ENCODE data around the gene EXOC6B.

Gene EXOC6B

DNA sequence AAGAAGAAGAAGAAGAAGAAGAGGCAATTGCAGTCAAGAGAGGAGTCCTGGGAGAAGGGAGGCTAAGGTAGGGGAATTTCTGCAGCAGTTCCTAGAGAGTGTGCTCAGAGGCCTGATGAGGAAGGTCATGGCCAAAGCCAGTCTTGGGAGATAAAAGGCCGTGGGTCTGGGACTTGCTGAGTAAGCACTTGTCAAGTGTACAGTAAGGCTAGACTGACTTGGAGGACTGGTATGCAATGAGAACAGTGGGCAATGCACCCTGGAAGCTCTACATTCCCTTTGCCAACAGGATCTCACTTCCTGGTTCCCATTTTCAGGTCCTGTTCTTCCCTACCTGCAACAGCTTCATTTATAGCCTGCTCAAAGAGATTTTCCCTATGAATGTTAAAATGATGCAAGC lies 649.6 kb downstream of the EXOC6B start:
- Histone ChIP-seq H2AFZ (ENCODE audit: low read length, unreplicated experiment) (no peak overlapping the region), H3K27ac (ENCODE audit: low read depth, low read length) (no peak overlapping the region), H3K36me3 (ENCODE audit: insufficient read depth, low read length) (no peaks in the 10 kb centered on the region), H3K79me2 (ENCODE audit: control insufficient read depth, insufficient read depth, low read length, unreplicated experiment) (no peaks in the 10 kb centered on the region), H3K4me3 (ENCODE audit: low read depth, low read length) (no peak overlapping the region), H3K4me1 (ENCODE audit: control insufficient read depth, insufficient read depth, low read length, unreplicated experiment) (no peaks in the 10 kb centered on the region), H3K27me3 (ENCODE audit: insufficient read depth, low read length) (no peaks in the 10 kb centered on the region)

GRCh38 chr2:72175636-72176035 lies 650.2 kb downstream of the EXOC6B start:
- no peaks in the 10 kb centered on the region for H3K79me2 ChIP-seq (ENCODE audit: control insufficient read depth, insufficient read depth, low read length, unreplicated experiment)
- no peak overlapping the region for H3K27ac ChIP-seq (ENCODE audit: low read depth, low read length)
- no peak overlapping the region for H3K4me3 ChIP-seq (ENCODE audit: low read depth, low read length)
- no peaks in the 10 kb centered on the region for H3K4me1 ChIP-seq (ENCODE audit: control insufficient read depth, insufficient read depth, low read length, unreplicated experiment)
- no peak overlapping the region for H2AFZ ChIP-seq (ENCODE audit: low read length, unreplicated experiment)
- no peaks in the 10 kb centered on the region for H3K36me3 ChIP-seq (ENCODE audit: insufficient read depth, low read length)
- no peaks in the 10 kb centered on the region for H3K27me3 ChIP-seq (ENCODE audit: insufficient read depth, low read length)

- Histone ChIP-seq H3K27ac (ENCODE audit: low read depth, low read length) (no peak overlapping the region), H3K36me3 (ENCODE audit: insufficient read depth, low read length) (no peaks in the 10 kb centered on the region), H2AFZ (ENCODE audit: low read length, unreplicated experiment) (no peak overlapping the region)
Observed at GRCh38 chr2:72173640-72174321, 652.1 kb downstream of the EXOC6B start.

DNA sequence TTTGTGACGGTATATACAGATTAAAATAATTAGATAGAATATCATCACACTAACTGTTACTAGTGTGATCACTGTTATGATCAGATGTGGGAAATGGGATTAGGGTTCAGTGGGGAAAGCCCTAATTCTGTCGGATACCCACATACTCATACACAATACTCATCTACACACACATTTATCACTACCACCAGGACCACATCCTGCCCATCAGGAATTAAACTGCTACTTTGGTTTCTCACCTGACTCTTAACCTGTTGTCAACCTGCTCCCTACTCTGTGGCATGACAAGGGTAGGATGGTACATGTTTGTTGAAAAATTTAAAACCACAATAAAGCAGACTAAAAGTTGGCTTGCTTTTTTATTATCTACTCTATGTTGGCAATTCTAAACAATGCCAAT lies 653.4 kb downstream of the EXOC6B start:
- no peak overlapping the region for H2AFZ ChIP-seq (ENCODE audit: low read length, unreplicated experiment)
- H3K79me2 ChIP-seq (ENCODE audit: control insufficient read depth, insufficient read depth, low read length, unreplicated experiment), result no peaks in the 10 kb centered on the region
- no peaks in the 10 kb centered on the region for H3K4me1 ChIP-seq (ENCODE audit: control insufficient read depth, insufficient read depth, low read length, unreplicated experiment)
- no peaks in the 10 kb centered on the region for H3K27me3 ChIP-seq (ENCODE audit: insufficient read depth, low read length)
- no peaks in the 10 kb centered on the region for H3K36me3 ChIP-seq (ENCODE audit: insufficient read depth, low read length)
- H3K4me3 ChIP-seq (ENCODE audit: low read depth, low read length), result no peak overlapping the region
- H3K27ac ChIP-seq (ENCODE audit: low read depth, low read length), result no peak overlapping the region

More at GRCh38 chr2:72173640-72174321, 652.1 kb downstream of the EXOC6B start:
- Histone ChIP-seq H3K4me1 (ENCODE audit: control insufficient read depth, insufficient read depth, low read length, unreplicated experiment) (no peaks in the 10 kb centered on the region), H3K27me3 (ENCODE audit: insufficient read depth, low read length) (no peaks in the 10 kb centered on the region), H3K4me3 (ENCODE audit: low read depth, low read length) (no peak overlapping the region), H3K79me2 (ENCODE audit: control insufficient read depth, insufficient read depth, low read length, unreplicated experiment) (no peaks in the 10 kb centered on the region)

DNA sequence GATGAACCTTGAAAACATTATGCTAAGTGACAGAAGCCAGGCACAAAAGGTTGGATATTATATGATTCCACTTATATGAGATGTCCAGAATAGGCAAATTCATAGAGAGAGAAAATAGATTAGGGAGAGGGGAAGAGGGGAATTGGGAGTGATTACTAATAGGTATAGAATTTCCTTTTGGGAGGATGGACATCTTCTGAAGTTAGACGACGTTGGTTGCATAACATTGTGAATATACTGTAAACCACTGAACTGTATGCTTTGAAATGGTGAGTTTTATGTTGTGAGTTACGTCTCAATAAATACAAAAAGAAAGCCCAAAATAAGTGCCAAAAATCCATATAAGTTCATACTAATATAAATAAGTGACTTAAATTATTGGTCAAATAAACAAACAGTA lies 659.6 kb downstream of the EXOC6B start:
- Histone ChIP-seq H2AFZ (ENCODE audit: low read length, unreplicated experiment) (no peak overlapping the region), H3K79me2 (ENCODE audit: control insufficient read depth, insufficient read depth, low read length, unreplicated experiment) (no peaks in the 10 kb centered on the region), H3K36me3 (ENCODE audit: insufficient read depth, low read length) (no peaks in the 10 kb centered on the region), H3K4me3 (ENCODE audit: low read depth, low read length) (no peak overlapping the region), H3K27ac (ENCODE audit: low read depth, low read length) (peak overlapping the region; percentile 38), H3K4me1 (ENCODE audit: control insufficient read depth, insufficient read depth, low read length, unreplicated experiment) (peaks cover 19% of the 10 kb centered on the region), H3K27me3 (ENCODE audit: insufficient read depth, low read length) (no peaks in the 10 kb centered on the region)

DNA sequence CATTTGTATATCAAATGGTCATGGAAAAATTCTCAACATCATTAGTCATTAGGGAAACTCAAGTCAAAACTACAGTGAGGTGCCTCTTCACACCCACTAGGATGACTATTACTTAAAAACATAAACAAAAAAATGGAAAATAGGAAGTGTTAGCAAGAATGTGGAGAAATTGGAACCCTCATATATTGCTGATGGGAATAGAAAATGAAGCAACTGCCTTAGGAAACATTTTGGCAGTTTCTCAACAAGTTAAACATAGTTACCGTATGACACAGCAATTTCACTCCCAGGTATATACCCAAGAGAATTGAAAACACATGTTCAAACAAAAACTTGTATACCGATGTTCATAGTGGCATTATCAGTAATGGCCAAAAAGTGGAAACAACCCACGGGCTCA lies 660.0 kb downstream of the EXOC6B start:
- Histone ChIP-seq H3K4me1 (ENCODE audit: control insufficient read depth, insufficient read depth, low read length, unreplicated experiment) (peaks cover 19% of the 10 kb centered on the region), H3K79me2 (ENCODE audit: control insufficient read depth, insufficient read depth, low read length, unreplicated experiment) (no peaks in the 10 kb centered on the region), H3K27ac (ENCODE audit: low read depth, low read length) (peak overlapping the region; percentile 38), H3K36me3 (ENCODE audit: insufficient read depth, low read length) (no peaks in the 10 kb centered on the region), H3K4me3 (ENCODE audit: low read depth, low read length) (no peak overlapping the region), H2AFZ (ENCODE audit: low read length, unreplicated experiment) (no peak overlapping the region), H3K27me3 (ENCODE audit: insufficient read depth, low read length) (no peaks in the 10 kb centered on the region)

DNA sequence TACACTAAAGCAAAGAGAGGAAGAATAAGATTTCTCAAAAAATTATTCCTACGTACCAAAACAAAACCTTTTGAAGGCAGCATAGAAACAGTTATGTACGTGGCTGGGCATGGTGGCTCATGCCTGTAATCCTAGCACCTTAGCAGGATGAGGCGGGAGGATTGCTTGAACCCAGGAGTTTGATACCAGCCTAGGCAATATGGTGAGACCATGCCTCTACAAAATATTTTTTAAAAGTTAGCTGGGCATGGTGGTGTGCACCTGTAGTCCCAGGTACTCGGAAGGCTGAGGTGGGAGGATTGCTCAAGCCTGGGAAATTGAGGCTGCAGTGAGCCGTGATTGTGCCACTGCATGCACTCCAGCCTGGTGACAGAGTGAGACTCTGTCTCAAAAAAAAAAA lies 663.3 kb downstream of the EXOC6B start:
- no peak overlapping the region for H3K27ac ChIP-seq (ENCODE audit: low read depth, low read length)

GRCh38 chr2:72159211-72159993 lies 666.4 kb downstream of the EXOC6B start:
- Histone ChIP-seq H3K27ac (ENCODE audit: low read depth, low read length) (no peak overlapping the region), H2AFZ (ENCODE audit: low read length, unreplicated experiment) (no peak overlapping the region), H3K4me1 (ENCODE audit: control insufficient read depth, insufficient read depth, low read length, unreplicated experiment) (no peaks in the 10 kb centered on the region), H3K79me2 (ENCODE audit: control insufficient read depth, insufficient read depth, low read length, unreplicated experiment) (no peaks in the 10 kb centered on the region), H3K36me3 (ENCODE audit: insufficient read depth, low read length) (no peaks in the 10 kb centered on the region), H3K27me3 (ENCODE audit: insufficient read depth, low read length) (peaks cover 19% of the 10 kb centered on the region), H3K4me3 (ENCODE audit: low read depth, low read length) (no peak overlapping the region)

More for the DNA sequence above, 663.3 kb downstream of the EXOC6B start:
- H3K4me3 ChIP-seq (ENCODE audit: low read depth, low read length), result no peak overlapping the region
- H3K27me3 ChIP-seq (ENCODE audit: insufficient read depth, low read length), result no peaks in the 10 kb centered on the region
- peaks cover 19% of the 10 kb centered on the region for H3K4me1 ChIP-seq (ENCODE audit: control insufficient read depth, insufficient read depth, low read length, unreplicated experiment)
- H2AFZ ChIP-seq (ENCODE audit: low read length, unreplicated experiment), result no peak overlapping the region
- H3K36me3 ChIP-seq (ENCODE audit: insufficient read depth, low read length), result no peaks in the 10 kb centered on the region
- no peaks in the 10 kb centered on the region for H3K79me2 ChIP-seq (ENCODE audit: control insufficient read depth, insufficient read depth, low read length, unreplicated experiment)

DNA sequence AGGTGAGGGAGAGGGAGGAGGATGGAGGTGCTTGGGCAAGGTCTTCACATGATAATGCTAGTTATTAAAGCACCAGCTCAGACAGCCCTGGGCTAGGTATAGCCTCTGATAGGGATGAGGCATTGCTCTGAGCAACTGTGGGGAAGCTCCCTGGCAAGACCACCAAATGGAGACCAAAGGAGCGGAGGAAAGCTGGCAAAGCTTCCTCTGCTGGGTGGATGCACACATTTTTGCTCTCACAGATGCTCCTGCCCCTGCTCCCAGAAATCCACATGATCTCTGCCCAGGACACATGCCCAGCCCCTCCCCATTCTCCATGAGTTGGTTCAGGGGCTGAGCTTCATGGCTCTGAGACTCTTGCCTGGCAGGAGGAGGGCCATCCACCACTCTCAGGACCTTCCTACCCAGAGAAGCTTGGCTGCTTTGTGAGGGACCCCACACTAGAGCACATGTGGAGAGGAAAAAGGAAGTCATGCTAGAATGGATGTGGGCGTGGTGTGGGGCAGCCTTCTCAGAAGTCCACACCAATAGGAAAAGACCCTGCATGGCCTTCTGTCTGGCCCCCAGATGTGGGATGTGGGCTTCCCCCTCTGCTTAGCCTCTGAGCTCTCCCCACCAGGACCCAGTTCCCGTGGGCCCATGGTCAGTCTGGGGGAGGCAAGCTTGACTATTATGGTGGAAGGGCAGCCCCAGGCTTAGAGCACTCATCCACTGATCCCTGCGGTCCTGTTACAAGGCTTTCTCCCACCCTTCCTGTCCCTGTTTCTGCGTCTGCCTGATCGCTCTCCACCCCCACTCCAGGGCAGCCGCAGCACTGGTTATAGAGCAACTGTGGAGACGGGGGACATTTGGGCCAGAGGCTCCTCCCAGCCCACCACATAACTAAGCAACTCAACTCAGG lies 667.7 kb downstream of the EXOC6B start:
- no peaks in the 10 kb centered on the region for H3K4me1 ChIP-seq (ENCODE audit: control insufficient read depth, insufficient read depth, low read length, unreplicated experiment)
- no peak overlapping the region for H2AFZ ChIP-seq (ENCODE audit: low read length, unreplicated experiment)
- no peak overlapping the region for H3K4me3 ChIP-seq (ENCODE audit: low read depth, low read length)
- H3K36me3 ChIP-seq (ENCODE audit: insufficient read depth, low read length), result no peaks in the 10 kb centered on the region
- H3K27me3 ChIP-seq (ENCODE audit: insufficient read depth, low read length), result peaks cover 19% of the 10 kb centered on the region
- no peak overlapping the region for H3K27ac ChIP-seq (ENCODE audit: low read depth, low read length)
- no peaks in the 10 kb centered on the region for H3K79me2 ChIP-seq (ENCODE audit: control insufficient read depth, insufficient read depth, low read length, unreplicated experiment)

DNA sequence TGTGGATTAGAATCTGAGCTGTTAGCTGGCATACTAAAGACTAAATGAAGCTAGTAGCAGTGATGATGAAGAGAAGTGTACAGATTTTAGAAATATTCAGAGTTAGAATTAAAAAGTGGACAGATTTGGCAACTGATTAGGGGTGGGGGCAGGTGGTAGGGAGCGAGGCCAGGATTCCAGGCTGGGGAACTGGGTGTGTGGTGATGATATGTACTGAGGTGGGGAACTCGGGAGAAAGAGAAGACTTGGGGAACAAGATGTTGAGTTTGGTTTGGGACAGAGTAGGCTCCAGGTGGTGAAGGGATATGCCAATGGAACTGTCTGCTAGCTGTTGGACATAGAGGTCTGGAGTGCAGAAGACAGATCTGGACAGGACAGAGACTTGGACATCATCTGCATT lies 669.0 kb downstream of the EXOC6B start:
- no peaks in the 10 kb centered on the region for H3K4me1 ChIP-seq (ENCODE audit: control insufficient read depth, insufficient read depth, low read length, unreplicated experiment)
- H3K79me2 ChIP-seq (ENCODE audit: control insufficient read depth, insufficient read depth, low read length, unreplicated experiment), result no peaks in the 10 kb centered on the region
- no peak overlapping the region for H3K4me3 ChIP-seq (ENCODE audit: low read depth, low read length)
- H3K36me3 ChIP-seq (ENCODE audit: insufficient read depth, low read length), result no peaks in the 10 kb centered on the region
- H3K27me3 ChIP-seq (ENCODE audit: insufficient read depth, low read length), result peaks cover 19% of the 10 kb centered on the region
- no peak overlapping the region for H2AFZ ChIP-seq (ENCODE audit: low read length, unreplicated experiment)
- no peak overlapping the region for H3K27ac ChIP-seq (ENCODE audit: low read depth, low read length)
